Tibial nerve (tissue), 3 donors: ENCODE results near the gene WEE2.

ENCODE experiments used
- CTCF ChIP-seq, 5 experiments: fragments of 200-600 bp in 3 of 5; fragments of 450-650 bp in 2 of 5; sonication (generic) in 3 of 5; IDR thresholded peaks; one replicate each; pipeline ENCODE4 v1.5.1; 2016 to 2019; ENCODE audit warnings: antibody characterized with exemption in 5 of 5, mild to moderate bottlenecking in 3 of 5, moderate library complexity in 2 of 5
- POLR2A ChIP-seq, 2 donors: fragments of 450-650 bp; IDR thresholded peaks; one replicate each; pipeline ENCODE4 v1.6.1; 2017; ENCODE audit warnings: antibody characterized with exemption in 2 of 2, mild to moderate bottlenecking in 2 of 2, moderate library complexity in 2 of 2

- TF ChIP-seq CTCF (IDR thresholded peaks at IDR 0.05) (no peak), POLR2A (IDR thresholded peaks at IDR 0.05) (no peak)
Measured at GRCh38 chr7:141688043-141688442, 20.1 kb upstream of the WEE2 start.
